ENCODE data around the gene PACRG.

The PACRG gene

DNA sequence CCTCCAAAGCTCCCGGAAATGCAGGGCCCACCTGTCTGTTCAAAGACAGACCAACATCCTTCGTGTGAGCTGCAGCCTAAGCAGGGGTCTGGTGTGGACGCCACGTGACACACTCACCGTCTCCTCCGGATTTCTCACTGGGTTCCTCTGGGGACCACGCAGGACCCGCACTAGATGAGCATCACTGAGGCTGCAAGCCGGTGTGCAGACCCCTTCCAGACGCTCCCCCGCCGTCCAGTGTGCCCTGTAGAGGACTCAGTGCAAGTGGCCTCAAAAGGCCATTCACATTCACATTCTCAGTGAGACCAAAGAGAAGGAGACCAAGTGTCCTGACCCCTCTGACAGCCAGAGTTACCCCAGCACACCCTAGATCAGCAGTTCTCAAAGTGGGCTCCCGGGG is 595.5 kb downstream of the PACRG start:
- no peak for DNase-seq

DNA sequence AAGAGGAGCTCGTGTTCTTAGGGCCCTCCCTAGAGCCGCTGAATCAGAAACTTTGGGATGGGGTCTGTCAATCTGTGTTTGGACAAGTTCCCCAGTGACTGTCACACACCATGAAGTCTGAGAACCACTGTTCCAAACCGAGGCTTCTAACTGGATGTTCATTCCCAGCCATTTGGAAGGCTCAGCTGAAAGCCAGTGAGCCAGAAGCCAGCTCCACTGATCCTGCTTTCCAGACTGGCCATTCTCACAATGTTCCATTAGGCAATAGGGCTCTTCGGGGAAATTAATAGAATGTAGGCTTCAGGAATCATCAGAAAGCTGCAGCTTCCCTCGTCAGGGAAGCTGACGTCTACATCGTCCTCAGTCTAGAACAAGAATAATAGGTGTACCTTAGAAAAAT is 595.9 kb downstream of the PACRG start:
- no peak for DNase-seq

GRCh38 chr6:163324326-163324687 is 596.5 kb downstream of the PACRG start:
- DNase-seq = no peak

GRCh38 chr6:163324688-163325389 is 597.1 kb downstream of the PACRG start:
- DNase-seq = no peak

DNA sequence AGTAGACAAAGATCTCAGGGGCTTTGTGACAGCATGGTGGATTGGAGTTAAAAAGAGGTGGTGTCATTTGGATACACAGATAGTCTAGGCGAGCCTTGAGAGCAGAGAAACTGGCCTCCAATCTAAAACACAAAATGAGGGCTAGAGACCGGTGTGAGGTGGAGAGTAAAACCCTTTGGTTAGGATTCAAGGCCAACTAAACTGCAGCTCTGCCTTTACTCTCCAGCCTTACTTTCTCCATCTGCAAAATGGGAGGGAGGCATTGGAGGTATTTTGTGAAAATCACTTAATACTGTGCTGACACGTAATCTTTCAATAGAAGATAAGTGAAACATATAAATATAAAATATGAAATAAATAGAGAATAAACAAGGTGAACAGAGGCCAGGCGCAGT is 597.6 kb downstream of the PACRG start:
- no peak for DNase-seq

DNA sequence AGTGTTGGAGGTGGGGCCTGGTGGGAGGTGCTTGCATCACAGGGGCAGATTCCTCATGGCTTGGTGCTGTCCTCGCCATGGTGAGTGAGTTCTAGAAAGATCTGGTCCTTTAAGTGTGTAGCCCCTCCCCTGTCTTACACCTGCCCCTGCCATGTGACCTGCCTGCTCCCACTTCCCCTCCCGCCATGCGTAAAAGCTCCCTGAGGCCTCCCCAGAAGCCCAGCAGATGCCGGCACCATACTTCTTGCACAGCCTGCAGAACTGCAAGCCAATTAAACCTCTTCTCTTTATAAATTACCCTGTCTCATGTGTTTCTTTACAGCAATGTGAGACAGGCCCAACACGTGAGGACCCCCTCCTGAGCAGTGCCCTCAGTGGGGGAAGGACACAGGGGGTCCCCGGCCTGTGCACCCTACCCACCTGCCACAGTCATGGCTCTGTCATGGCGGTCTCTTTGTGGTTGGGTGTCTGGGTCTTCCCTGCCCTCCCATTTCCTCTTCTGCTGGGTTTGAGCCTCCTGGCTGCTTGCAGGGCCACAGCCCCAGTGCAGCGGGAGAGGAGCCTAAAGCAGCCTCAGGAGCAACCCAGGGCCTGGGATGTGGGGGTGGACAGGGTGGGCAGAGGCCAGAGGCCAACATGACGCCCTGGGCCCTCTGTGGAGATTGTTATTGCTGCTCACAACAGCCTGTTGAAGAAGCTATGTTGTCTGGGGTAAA is 599.5 kb downstream of the PACRG start:
- DNase-seq = no peak

GRCh38 chr6:163327921-163328320 is 600.1 kb downstream of the PACRG start:
- DNase-seq = no peak

DNA sequence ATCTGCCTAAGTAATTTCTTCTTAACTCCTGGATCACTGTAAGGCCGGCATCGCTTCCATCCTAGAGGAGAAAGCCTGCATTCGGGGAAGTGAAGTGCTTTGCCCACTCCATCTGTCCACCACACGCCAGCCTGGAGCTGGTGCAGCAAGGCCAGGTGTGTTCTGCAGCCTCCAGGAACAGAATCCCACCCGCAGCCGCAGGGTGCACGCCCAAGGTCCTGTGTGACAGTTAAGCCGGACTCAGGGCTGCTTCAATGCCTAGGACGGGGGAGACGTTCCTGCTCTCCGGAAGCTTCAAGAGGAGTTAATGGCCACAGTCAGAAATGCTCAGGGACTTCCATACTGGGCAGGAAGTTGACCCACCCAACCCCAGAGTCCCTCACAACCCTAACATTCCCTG is 600.6 kb downstream of the PACRG start:
- no peak for DNase-seq

DNA sequence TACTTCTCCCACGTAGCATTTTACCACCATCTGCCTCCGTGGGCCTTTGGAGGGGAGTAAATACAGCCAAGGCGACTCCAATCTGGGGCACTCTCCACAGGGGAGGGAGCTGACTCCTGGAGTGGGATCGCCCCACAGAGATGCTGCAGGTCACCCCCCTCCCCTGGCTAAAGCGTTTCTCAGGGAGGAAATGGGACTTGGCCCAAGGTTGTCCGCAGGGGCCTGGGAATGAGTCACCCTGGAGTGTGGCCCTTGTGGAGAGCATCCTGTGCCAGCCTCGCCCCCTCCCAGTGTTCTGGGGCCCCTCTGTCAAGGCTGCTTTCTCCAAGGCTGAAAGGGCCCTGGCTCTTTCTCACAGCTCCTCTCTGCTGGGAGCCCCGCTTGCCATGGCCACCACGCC is 602.2 kb downstream of the PACRG start:
- no peak for DNase-seq

DNA sequence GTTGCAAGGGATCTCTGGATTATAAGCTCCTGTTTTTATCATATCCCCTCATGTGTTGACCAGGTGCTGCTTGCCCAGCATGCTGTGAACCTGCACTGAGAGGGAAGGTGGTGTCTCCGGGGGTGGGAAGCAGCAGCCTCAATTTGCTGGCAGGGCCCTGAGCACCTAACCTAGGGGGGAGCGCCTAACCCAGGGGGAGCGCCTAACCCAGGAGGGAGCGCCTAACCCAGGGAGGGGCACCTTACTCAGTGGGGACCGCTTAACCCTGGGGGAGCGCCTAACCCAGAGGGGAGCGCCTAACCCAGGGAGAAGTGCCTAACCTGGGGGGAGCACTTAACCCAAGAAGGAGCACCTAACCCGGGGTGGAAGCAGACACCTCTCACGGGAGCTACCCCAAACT is 603.5 kb downstream of the PACRG start:
- no peak for DNase-seq

GRCh38 chr6:163332575-163332974 is 604.8 kb downstream of the PACRG start:
- no peak for DNase-seq

GRCh38 chr6:163333038-163333437 is 605.3 kb downstream of the PACRG start:
- no peak for DNase-seq

- no peak for DNase-seq
Measured at GRCh38 chr6:163333701-163334663, 606.2 kb downstream of the PACRG start.

GRCh38 chr6:163335056-163335455 is 607.3 kb downstream of the PACRG start:
- no peak for DNase-seq

DNA sequence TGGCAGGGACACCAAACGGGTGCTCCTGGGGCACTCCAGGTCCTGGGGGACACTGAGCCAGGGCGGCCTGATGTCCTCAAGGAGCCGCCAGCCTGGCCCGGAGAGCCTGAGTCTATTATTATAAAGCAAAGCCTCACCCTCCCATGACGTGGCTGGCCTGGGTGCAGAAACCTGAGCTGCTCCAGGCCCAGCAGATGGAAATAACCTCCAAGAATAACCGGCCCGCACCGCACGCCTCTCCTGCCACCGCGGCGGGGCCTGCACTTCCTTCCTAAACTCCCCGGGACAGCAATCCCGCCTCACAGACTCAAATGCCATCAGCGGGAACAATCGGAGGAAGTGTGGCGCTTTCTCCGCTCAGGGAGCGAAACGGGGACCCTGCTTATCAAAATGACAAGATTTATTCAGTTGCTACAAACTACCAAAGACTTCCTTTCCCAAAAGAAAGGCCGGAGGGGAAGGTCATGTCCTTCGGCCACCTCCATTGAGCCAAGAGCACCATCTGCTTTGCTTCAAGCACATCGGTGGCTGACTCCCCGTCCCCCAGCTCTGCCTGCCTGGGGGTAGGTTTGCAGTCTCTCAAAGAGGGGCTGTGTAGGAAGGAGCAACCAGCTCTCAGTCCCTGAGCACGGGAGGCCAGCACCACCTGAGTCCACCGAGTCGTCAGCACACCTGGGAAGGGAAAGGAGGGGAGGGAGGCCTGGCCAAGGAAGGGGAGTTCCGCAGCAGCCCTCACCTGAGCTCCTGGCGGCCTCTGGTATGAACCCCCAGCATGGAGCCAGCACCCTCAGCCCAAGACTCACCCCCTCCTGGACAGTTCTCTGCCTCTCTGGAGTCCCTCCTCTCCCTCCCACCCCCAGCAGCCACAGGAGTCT is 608.1 kb downstream of the PACRG start:
- DNase-seq = no peak

DNA sequence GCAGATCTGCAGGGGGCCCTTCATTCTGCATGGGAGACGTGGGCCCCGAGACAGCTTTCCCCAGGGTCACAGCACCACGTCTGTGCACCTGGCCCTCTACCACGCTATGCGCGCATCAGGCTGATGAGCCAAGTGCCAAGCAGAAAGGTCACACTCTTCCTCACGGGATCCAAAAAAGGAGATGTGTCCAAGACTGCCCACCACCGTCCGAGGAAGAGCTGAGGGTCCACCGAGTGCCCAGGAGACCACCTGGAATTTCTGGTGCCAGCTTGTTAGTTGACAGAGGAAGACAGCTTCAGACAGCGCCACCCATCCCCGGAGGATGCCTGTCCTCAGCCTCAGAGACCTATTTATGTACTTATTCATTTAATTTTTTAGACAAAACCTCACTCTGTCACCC is 609.2 kb downstream of the PACRG start:
- no peak for DNase-seq

DNA sequence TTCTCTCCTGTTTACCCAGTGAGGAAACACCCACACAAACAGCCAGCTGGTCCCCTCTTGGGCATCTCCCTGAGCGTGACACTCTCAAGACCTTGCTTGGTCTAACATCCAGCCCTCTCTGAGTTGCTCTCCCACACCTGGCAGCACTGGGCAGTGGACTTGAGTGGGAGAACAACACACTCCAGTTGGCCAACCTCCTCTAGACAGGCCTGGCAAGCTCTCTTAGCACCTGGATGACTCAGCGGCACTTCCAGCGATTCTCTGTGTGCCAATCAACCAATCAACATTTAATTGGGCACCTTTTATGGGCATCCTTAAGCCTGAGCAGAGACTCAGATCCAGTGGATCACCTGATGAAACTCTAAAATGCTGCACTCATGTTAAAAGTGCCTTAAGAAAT is 610.2 kb downstream of the PACRG start:
- DNase-seq = no peak

DNA sequence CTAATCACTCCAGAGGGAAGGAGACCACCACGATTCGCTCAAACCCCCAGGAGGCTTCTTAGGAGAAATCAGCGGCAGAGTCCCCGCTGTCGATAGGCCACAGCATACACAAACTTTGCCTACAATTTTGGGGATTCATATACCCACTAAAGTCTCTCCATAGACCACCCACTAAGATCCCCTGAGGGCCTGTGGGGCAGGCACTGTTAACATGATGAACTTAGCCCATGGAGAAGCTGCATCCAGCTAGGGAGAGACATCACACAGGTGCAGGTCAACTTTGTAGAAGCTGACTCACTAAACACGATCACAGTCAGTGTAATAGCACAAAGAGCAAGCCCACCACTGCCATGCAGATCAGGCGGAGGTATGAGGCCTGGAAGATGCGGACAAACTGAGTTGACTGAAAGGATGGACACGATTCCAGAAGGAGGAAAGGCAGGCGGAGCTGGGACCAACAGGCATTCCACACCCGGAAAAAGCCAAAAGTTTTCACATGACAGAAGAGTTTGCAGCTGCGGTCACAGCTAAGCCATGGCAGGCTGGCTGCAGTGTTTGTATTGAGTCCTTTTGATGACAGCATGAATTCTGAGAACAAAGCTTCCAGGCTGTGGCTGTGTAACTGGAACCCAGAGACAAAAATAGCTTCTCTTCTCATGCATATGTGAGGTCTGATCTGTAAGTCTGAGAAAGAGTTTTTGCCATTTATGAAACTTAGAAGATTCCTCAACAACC is 611.1 kb downstream of the PACRG start:
- DNase-seq = no peak

GRCh38 chr6:163339466-163339865 is 611.7 kb downstream of the PACRG start:
- DNase-seq = no peak

DNA sequence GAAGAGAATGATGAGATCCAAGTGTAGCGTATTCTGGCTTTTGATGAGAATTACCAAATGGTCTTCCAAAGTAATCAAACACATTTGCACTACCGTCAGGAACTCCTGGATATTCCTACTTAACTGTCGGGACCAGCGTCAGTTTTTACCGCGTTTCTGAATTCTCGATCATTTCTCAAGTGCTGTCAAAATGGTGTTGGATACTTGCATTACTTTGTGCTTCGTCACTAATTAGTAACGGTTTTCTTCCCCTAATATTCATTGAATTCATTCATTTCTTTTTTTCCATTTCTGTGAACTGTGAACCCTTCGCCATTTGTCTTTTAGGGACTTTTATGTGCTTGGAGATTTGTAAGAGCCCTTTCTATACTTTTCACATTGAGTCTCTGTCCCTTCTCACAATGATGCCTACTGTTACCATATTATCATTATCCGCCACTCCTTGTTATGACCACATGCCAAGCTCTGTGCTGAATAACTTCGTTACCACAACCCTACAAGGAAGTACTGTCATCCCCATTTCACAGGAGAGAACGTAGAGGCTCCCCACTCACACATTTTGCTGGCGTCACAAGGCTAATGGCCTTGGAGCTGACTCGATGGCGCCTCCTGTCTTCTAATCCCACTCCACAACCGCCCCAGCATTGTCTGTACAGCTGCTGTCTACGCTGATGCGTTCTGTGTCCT is 612.6 kb downstream of the PACRG start:
- DNase-seq = no peak

All from central memory CD4-positive, alpha-beta T cell (primary cell).